HG03457 (cell line): ENCODE data around the gene GNAI2.
"Not testable (repeated sequence)": the region's sequence is repeated elsewhere in the genome, so short reads cannot be mapped to it uniquely, and the experiment has no call there.

ENCODE experiments used
- ATAC-seq: cut with Tn5 transposase; IDR thresholded peaks from one replicate; pipeline ENCODE4 v1.9.1; 2021; ENCODE audit warnings: moderate number of reproducible peaks; ENCODE audit not compliant: unreplicated experiment

The GNAI2 gene

GRCh38 chr3:50243543-50243895 is 7.5 kb downstream of the GNAI2 start:
- no peak for ATAC-seq

GRCh38 chr3:50244813-50245212 is 8.8 kb downstream of the GNAI2 start:
- ATAC-seq: not testable (repeated sequence)

- ATAC-seq: no peak
Observed at GRCh38 chr3:50245251-50245745, 9.3 kb downstream of the GNAI2 start.

- no peak for ATAC-seq
Observed at GRCh38 chr3:50245831-50246516, 10.0 kb downstream of the GNAI2 start.

- ATAC-seq: no peak
Observed at GRCh38 chr3:50246517-50246954, 10.5 kb downstream of the GNAI2 start.

GRCh38 chr3:50248387-50248786 is 12.4 kb downstream of the GNAI2 start:
- no peak for ATAC-seq

- no peak for ATAC-seq
Observed at GRCh38 chr3:50249457-50249856, 13.5 kb downstream of the GNAI2 start.

GRCh38 chr3:50250514-50250913 is 14.5 kb downstream of the GNAI2 start:
- no peak for ATAC-seq

GRCh38 chr3:50251220-50251619 is 15.2 kb downstream of the GNAI2 start:
- ATAC-seq: no peak

- no peak for ATAC-seq
Observed at GRCh38 chr3:50254577-50255250, 18.7 kb downstream of the GNAI2 start.

- ATAC-seq: no peak
Observed at GRCh38 chr3:50255251-50255615, 19.2 kb downstream of the GNAI2 start.

GRCh38 chr3:50256978-50257890 is 21.2 kb downstream of the GNAI2 start:
- no peak for ATAC-seq

GRCh38 chr3:50258029-50258680 is 22.2 kb downstream of the GNAI2 start:
- no peak for ATAC-seq

GRCh38 chr3:50258979-50259378 is 23.0 kb downstream of the GNAI2 start:
- ATAC-seq: no peak

GRCh38 chr3:50259432-50260026 is 23.5 kb downstream of the GNAI2 start:
- no peak for ATAC-seq

GRCh38 chr3:50260027-50260941 is 24.3 kb downstream of the GNAI2 start:
- no peak for ATAC-seq

GRCh38 chr3:50260942-50261441 is 25.0 kb downstream of the GNAI2 start:
- no peak for ATAC-seq

GRCh38 chr3:50261505-50261904 is 25.5 kb downstream of the GNAI2 start:
- no peak for ATAC-seq

- ATAC-seq: not testable (repeated sequence)
Observed at GRCh38 chr3:50262200-50262599, 26.2 kb downstream of the GNAI2 start.
